GM08714 (cell line): ENCODE results near the gene RNF17.
"Not testable (repeated sequence)": the region's sequence is repeated elsewhere in the genome, so short reads cannot be mapped to it uniquely, and the experiment has no call there.

Source experiments
- H3K4me3 ChIP-seq: fragments of 200-500 bp; sonication (Bioruptor generic); 2 replicates; pipeline ENCODE4 v1.5.1; 2014; ENCODE audit warnings: mild to moderate bottlenecking, low read length, inconsistent platforms
- ZNF274 ChIP-seq: IDR thresholded peaks from 2 replicates; pipeline ENCODE4 v1.6.1; 2012; ENCODE audit warnings: mild to moderate bottlenecking, low read depth, low read length

Gene RNF17, protein sequence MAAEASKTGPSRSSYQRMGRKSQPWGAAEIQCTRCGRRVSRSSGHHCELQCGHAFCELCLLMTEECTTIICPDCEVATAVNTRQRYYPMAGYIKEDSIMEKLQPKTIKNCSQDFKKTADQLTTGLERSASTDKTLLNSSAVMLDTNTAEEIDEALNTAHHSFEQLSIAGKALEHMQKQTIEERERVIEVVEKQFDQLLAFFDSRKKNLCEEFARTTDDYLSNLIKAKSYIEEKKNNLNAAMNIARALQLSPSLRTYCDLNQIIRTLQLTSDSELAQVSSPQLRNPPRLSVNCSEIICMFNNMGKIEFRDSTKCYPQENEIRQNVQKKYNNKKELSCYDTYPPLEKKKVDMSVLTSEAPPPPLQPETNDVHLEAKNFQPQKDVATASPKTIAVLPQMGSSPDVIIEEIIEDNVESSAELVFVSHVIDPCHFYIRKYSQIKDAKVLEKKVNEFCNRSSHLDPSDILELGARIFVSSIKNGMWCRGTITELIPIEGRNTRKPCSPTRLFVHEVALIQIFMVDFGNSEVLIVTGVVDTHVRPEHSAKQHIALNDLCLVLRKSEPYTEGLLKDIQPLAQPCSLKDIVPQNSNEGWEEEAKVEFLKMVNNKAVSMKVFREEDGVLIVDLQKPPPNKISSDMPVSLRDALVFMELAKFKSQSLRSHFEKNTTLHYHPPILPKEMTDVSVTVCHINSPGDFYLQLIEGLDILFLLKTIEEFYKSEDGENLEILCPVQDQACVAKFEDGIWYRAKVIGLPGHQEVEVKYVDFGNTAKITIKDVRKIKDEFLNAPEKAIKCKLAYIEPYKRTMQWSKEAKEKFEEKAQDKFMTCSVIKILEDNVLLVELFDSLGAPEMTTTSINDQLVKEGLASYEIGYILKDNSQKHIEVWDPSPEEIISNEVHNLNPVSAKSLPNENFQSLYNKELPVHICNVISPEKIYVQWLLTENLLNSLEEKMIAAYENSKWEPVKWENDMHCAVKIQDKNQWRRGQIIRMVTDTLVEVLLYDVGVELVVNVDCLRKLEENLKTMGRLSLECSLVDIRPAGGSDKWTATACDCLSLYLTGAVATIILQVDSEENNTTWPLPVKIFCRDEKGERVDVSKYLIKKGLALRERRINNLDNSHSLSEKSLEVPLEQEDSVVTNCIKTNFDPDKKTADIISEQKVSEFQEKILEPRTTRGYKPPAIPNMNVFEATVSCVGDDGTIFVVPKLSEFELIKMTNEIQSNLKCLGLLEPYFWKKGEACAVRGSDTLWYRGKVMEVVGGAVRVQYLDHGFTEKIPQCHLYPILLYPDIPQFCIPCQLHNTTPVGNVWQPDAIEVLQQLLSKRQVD (N-terminal part only)

DNA sequence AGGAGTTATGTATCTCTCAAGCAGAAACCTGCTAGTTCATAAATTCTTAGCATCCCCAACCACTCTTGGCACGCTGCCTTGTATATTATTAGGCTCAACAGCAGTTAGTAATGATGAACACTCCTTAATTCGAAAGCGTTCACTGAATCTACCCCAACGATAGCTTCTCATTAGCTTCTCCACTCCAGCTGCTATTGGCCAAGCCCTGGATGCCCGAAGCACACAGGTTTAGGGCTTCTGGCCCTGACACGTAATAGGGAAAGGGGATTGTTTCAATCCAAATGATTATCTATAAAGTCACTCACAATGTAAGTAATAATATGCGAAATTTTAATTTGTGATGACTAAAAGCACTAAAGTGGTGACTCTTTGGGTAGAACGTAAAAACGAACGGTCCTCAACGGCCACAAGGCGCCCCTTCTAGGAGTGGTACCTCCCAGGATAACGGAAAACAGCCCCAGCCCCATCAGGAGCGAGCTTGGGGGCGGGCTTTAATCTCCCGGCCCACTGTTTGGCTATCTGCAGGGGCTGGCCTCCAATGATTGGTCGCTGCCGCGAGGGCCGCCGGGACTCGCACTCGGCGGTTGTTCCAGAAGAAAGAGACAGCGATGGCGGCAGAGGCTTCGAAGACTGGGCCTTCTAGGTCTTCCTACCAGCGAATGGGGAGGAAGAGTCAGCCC is at the start of gene RNF17:
TSS of gene RNF17 (plus strand) at position 574 of the 680 bp plus-strand sequence. CDS start at position 609, 35 bp downstream.
- H3K4me3 ChIP-seq, result no peak within 1 kb of the TSS
- no peak for TF ChIP-seq ZNF274

DNA sequence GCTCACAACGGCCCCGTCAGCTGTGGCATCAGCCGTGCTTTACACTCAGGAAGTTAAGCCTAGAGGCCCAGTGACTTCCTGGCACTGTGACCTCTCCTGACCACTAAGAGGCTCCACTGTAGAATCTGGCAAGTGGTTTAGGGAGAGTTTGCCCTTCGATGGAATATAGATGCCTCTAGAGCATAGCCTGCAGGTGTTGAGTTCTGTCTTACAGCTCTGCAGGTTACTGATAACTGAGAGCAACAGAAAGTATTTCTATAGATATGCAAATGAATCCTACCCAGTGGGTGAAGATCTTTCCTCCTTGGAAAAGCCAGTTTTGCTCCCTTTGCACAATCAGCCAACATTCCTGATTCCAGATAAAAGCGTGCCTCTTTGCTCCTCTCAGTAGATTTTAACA is 48.0 kb upstream of the RNF17 start:
- TF ChIP-seq ZNF274, result no peak

DNA sequence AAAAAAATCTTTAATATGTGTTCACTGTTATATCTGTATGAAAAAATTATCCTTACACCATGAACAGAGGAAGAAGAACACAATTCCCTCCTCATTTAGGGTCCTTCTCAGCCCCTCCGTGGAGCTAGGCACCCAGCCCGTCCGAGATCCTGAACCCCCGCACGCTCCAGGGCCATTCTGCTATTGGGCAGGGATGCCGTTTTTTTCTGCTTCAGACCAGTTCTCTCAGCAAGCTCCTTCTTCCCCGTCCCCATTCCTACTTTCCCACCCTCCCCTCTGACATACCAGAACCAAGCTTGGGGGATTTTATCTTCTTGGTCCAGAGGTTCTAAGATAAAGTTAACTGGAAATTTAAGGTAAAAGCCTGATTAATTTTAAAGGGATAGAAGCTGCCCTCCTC is 47.5 kb upstream of the RNF17 start:
- no peak overlapping the region for H3K4me3 ChIP-seq
- no peak for TF ChIP-seq ZNF274

More for the DNA sequence above, 48.0 kb upstream of the RNF17 start:
- no peak overlapping the region for H3K4me3 ChIP-seq

DNA sequence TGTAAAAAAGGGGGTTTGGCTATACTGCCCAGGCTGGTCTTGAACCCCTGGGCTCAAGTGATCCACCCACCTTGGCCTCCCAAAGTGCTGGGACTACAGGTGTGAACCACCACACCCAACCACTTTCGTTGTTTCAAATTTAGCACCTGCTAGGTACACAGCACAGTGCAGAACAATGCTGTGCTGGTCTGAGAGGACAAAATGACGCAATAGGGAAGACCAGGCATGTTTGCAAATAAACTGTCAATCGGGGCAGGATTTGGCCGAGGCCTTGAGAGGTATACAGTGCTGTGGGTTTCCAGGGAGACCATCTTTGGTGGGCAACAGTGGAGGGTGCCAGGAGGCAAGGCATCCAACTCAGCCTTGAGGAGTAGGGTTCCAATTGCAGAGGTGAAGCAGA is 46.8 kb upstream of the RNF17 start:
- no peak overlapping the region for H3K4me3 ChIP-seq
- no peak for TF ChIP-seq ZNF274

DNA sequence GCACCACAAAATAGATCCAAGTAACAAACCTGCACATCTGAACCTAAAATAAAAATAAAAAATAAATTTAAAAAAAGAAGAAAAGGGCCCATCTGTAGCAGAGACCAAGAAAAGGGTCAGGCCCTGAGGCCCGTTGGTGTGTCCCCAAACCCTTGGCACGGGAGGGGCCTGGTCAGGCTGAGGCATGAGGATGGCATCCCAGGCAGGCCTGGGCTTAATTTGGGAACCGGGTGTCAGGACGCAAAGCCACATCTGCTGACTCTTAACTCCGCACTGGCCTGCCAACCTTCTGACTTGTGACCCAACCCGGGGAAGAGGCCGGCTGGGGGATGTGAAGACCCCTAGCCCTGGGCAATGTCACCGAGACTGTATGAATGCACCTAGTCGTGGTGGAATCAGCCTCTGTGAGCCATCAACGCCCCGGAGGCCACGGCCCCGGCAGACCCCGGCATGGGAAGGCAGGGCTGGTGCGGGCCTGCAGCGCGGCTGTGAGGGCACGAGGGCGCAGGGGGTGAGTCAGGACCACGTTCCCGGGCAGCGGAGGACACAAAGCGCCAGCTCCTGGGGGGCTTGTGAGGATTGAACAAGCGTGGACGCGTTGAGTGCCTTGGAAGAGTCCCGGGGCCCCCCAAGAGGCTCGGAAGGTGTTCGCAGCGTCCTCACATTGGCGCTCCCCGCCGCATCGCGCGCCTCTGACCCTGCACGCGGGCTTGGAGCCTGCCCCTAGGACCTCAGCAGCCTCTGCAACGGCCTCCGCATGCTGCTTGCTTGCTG is 45.6 kb upstream of the RNF17 start:
- TF ChIP-seq ZNF274, result no peak
- no peak overlapping the region for H3K4me3 ChIP-seq

DNA sequence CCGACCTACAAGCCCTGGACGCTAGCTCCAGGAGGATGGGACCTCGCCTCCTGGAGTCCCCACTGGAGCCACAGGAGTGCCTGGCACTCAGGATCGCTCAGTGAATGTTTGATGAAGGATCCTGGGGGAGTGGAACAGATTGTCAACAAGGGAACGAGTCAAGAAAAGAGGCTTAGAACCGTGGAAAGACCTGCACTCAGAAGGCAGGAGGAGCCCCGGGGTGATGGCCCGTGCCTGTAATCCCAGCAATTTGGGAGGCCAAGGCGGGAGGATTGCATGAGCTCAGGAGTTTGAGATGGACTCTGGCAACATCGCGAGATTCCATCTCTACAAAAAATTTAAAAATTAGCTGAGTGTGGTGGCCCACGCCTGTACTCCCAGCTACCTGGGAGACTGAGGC is 44.8 kb upstream of the RNF17 start:
- TF ChIP-seq ZNF274, result no peak
- no peak overlapping the region for H3K4me3 ChIP-seq

DNA sequence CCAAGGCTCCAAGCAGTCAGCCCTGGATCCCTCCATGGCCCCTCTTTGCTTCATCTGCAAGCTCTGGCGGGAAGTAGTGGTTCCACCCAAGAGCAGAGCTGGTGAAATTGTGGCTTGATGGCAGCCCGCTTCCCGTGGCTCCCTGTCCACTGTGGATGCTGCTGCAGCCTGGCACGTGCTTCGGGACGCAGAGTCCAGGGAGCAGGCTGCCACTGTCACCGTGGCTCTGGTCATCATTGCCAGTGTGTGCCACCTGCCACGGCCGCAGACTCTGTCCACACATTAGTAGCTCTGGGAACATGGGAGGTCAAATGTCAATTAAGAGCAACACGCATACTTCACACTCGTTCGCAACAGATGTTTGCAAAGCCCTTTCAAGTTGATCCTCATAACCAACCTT is 40.8 kb upstream of the RNF17 start:
- H3K4me3 ChIP-seq, result no peak overlapping the region
- no peak for TF ChIP-seq ZNF274

DNA sequence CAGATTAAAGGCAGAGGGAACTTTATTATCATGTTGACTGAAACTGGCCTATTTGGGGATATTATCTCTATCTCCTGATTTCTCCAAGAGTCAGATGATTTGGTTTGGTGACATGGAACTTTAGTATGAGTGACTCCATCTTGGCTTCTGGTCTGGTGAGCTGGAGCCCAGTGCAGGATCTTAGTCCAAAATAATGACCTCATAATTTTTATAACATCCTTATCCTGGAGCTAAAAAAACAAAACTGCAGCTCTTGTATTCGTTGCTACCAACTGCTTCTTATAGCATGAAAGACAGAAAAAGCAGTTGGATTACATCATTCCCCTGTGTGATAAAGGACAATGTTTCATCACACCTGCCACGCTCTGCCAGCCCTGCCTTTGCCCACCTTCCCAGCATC is 39.3 kb upstream of the RNF17 start:
- TF ChIP-seq ZNF274, result no peak
- H3K4me3 ChIP-seq, result no peak overlapping the region

DNA sequence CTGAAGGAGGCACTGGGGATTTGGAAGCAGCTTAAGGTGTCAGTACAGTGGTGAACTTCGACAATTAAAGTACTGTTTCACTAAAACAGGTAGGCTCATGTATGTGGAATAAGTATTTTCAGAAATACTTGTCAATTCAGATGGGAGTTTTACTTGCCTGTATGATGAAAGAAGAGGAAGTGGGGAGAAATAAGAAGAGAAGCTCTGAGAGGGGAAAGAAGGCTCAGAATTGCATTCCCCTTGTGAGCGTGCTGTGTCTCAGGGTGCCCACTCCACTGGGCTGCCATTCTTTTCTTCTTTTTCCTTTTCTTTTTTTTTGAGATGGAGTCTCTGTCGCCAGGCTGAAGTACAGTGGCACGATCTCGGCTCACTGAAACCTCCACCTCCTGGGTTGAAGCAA is 38.6 kb upstream of the RNF17 start:
- TF ChIP-seq ZNF274, result no peak
- no peak overlapping the region for H3K4me3 ChIP-seq

DNA sequence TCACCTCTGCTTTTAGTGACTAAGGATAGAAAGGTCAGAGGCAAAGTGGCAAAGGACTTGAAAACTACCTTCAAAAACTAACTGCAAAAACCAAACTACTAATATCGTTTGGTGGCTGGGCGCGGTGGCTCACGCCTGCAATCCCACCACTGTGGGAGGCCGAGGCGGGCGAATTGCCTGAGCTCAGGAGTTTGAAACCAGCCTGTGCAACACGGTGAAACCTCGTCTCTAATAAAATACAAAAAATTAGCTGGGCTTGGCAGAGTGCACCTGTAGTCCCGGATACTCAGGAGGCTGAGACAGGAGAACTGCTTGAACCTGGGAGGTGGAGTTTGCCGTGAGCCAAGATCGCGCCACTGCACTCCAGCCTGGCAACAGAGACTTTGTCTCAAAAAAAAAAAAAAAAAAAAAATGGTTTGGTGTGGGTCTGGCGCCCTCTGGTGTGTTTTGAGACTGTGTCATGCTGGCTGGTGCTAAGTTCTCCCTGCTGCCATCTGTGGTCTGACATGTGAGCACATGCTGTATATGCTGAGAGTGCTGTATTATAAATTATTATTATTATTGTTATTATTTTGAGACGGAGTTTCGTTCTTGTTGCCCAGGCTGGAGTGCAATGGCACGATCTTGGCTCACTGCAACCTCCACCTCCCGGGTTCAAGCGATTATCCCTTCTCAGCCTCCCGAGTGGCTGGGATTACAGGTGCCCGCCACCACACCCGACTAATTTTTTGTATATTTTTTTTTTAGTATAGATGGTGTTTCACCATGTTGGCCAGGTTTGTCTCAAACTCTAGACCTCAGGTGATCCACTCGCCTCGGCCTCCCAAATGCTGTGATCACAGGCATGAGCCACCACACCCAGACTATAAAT is 36.0 kb upstream of the RNF17 start:
- TF ChIP-seq ZNF274, result no peak
- no peak overlapping the region for H3K4me3 ChIP-seq

DNA sequence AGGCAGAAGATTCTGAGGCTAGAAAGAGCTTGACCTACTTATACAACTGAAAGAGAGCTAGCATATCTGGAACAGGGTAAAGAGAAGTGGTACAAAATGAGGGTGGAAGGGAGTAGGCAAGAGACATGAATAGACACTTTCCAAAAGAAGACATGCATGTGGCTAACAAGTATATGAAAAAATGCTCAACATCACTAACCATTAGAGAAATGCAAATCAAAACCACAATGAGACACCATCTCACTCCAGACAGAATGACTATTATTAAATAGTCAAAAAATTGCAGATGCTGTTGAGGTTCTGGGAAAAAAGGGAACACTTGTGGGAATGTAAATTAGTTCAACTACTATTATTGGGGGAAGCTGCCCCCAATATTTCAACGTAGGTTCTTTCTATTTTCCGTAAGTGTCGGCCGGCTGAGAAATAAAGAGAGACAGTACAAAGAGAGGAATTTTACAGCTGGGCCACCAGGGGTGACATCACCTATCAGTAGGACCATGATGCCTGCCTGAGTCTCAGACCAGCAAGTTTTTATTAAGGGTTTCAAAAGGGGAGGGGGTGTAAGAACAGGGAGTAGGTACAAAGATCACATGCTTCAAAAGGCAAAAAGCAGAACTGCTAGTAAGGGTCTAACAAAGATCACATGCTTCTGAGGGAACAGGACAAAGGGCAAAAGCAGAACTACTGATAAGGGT is 32.9 kb upstream of the RNF17 start:
- not testable (repeated sequence) for H3K4me3 ChIP-seq

DNA sequence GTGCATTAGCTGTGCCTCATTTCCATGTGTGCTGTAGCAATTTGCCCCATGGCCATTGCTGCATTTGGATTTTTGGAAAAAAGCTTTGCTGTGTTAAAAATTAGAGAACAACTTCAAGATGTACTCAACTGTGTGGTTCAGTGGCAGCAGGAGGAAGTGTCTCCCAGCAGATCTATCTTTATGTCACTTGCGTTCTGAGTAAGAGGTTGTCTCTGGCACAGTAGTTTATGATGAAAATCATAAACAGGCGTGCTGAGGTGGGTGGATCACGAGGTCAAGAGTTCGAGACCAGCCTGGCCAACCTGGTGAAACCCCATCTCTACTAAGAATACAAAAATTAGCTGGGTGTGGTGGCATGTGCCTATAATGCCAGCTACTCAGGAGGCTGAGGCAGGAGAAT is 29.0 kb upstream of the RNF17 start:
- H3K4me3 ChIP-seq, result no peak overlapping the region
- TF ChIP-seq ZNF274, result no peak
